HG02798 (cell line): ENCODE results near the gene MCM10.

Experiments
- ATAC-seq: cut with Tn5 transposase; IDR thresholded peaks from one replicate; pipeline ENCODE4 v1.9.1; 2021; ENCODE audit warnings: mild to moderate bottlenecking; ENCODE audit not compliant: unreplicated experiment, poor library complexity

MCM10 gene

GRCh38 chr10:13253726-13254125 lies 92.4 kb downstream of the MCM10 start:
- no peak for ATAC-seq

GRCh38 chr10:13256627-13257026 lies 95.3 kb downstream of the MCM10 start:
- no peak for ATAC-seq

- ATAC-seq: no peak
These were observed 96.3 kb downstream of the MCM10 start for GRCh38 chr10:13257621-13258140.
